Upper lobe of left lung (tissue), 6 donors: Measurements from ENCODE around the gene CCDC7. TPM values are rescaled to one million over a fixed set of nuclear protein-coding genes. Genes with fewer than 3 reads are reported as not detected.
A peak's percentile ranks its signal among the peaks of the same experiment; 100 is the strongest.

ENCODE experiments used
- ATAC-seq, 2 donors: fragments of 200-7000 bp; cut with Tn5 transposase; one replicate each; pipeline ENCODE4 v1.9.1; 2022; ENCODE audit warnings: mild to moderate bottlenecking in 2 of 2, moderate library complexity in 2 of 2; ENCODE audit not compliant: low FRiP score in 2 of 2
- DNase-seq, 2 donors: peaks; one replicate each; pipeline ENCODE4 v3.0.0-alpha.2; 2019 to 2020
- H3K27ac ChIP-seq, 4 donors: fragments of 200-600 bp; sonication (generic); one replicate each; pipeline ENCODE4 v1.5.1; 2016 to 2019
- H3K27me3 ChIP-seq, 4 donors: fragments of 200-600 bp; sonication (generic); one replicate each; pipeline ENCODE4 v1.5.1; 2017 to 2019
- H3K36me3 ChIP-seq, 4 donors: fragments of 200-600 bp; sonication (generic); one replicate each; pipeline ENCODE4 v1.5.1; 2016 to 2019
- H3K4me1 ChIP-seq, 4 donors: fragments of 200-600 bp; sonication (generic); one replicate each; pipeline ENCODE4 v1.5.1; 2018 to 2019
- H3K4me3 ChIP-seq, 4 donors: fragments of 200-600 bp; sonication (generic); one replicate each; pipeline ENCODE4 v1.5.1; 2017 to 2019; ENCODE audit warnings: mild to moderate bottlenecking in 2 of 4, moderate library complexity in 1 of 4
- H3K9me3 ChIP-seq, 4 donors: fragments of 200-600 bp; sonication (generic); one replicate each; pipeline ENCODE4 v1.5.1; 2018 to 2019
- CTCF ChIP-seq, 6 experiments: fragments of 450-650 bp in 4 of 6; fragments of 200-600 bp in 2 of 6; sonication (generic) in 2 of 6; IDR thresholded peaks; one replicate each; pipeline ENCODE4 v1.5.1; 2016 to 2019; ENCODE audit warnings: antibody characterized with exemption in 6 of 6
- EP300 ChIP-seq, 4 donors: sonication (generic); formaldehyde crosslinking; IDR thresholded peaks; one replicate each; pipeline ENCODE4 v1.5.1; 2017; ENCODE audit warnings: antibody characterized with exemption in 4 of 4, control low read depth in 2 of 4
- POLR2A ChIP-seq, 4 donors: fragments of 450-650 bp; IDR thresholded peaks; one replicate each; pipeline ENCODE4 v1.5.1; 2016 to 2017; ENCODE audit warnings: antibody characterized with exemption in 4 of 4, mild to moderate bottlenecking in 2 of 4
- POLR2AphosphoS5 ChIP-seq, 2 donors: sonication (generic); formaldehyde crosslinking; IDR thresholded peaks; one replicate each; pipeline ENCODE4 v1.5.1; 2017; ENCODE audit warnings: antibody characterized with exemption in 2 of 2
- WGBS, 2 donors: methylation state at CpG; one replicate each; pipeline ENCODE4 v1.1.5; 2017 to 2018; 5-methylcytosine and 5-hydroxymethylcytosine counted together
- total RNA-seq, 6 donors: library from RNA; depleted of rRNA in 4 of 6; stranded (reverse); fragments of >200 nt in 4 of 6; gene quantifications; one replicate each; pipeline versions ENCODE4 v1.1.0 to v1.2.1, GENCODE V29; 2016 to 2021
- donor health status: DM: no; HTN: no; CAD: no; lungs with moderate emphysema.
- donor health status: DM: no; HTN: yes; CAD: no; lungs with severe emphysema.

CCDC7 gene
- total RNA-seq, 6 donors from 2014 or later: 6.4 to 39.8 (median 18.0) TPM

GRCh38 chr10:32713560-32713959 is 267.6 kb downstream of the CCDC7 start:
- Histone ChIP-seq H3K27ac (no peak overlapping the region), H3K9me3 (peaks cover 0 to 26% (median 4%) of the 10 kb centered on the region in 4 donors)

DNA sequence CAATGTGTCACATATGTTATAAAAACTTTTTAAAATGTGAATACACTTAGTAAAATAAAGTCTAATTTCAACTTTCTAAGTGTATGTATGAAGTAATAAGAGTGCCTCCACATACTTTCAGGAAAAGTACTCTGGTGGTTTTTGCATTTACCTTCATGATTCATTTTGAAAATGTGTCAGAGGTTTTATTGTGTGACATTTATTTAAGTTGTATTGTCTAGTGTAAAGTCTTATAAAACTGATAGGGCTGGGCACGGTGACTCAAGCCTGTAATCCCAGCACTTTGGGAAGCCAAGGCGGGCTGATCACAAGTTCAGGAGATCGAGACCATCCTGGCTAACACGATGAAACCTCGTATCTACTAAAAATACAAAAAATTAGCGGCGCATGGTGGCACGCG is 285.6 kb downstream of the CCDC7 start:
- WGBS, 2 donors: 90 to 91% methylated on average over 9 of the region's 9 CpGs
- no peak for ATAC-seq
- Histone ChIP-seq H3K27ac (no peak overlapping the region), H3K27me3 (no peaks in the 10 kb centered on the region), H3K4me3 (no peak overlapping the region), H3K9me3 (no peaks in the 10 kb centered on the region), H3K36me3 (no peaks in the 10 kb centered on the region), H3K4me1 (no peaks in the 10 kb centered on the region)
- TF ChIP-seq CTCF (IDR thresholded peaks at IDR 0.05) (no peak), POLR2AphosphoS5 (IDR thresholded peaks at IDR 0.05) (no peak), POLR2A (IDR thresholded peaks at IDR 0.05) (no peak), EP300 (IDR thresholded peaks at IDR 0.05) (no peak)
- DNase-seq: no peak

More at GRCh38 chr10:32713560-32713959, 267.6 kb downstream of the CCDC7 start:
- TF ChIP-seq EP300 (IDR thresholded peaks at IDR 0.05): no peak
- no peak for TF ChIP-seq POLR2AphosphoS5 (IDR thresholded peaks at IDR 0.05)
- TF ChIP-seq POLR2A (IDR thresholded peaks at IDR 0.05): no peak
- no peak for TF ChIP-seq CTCF (IDR thresholded peaks at IDR 0.05)
- 59 to 67% methylated on average over 1 of the region's 1 CpG for WGBS, 2 donors
- no peak overlapping the region for H3K4me3 ChIP-seq
- DNase-seq (no peak), ATAC-seq (no peak)
- H3K27me3 ChIP-seq: no peaks in the 10 kb centered on the region
- H3K36me3 ChIP-seq: no peaks in the 10 kb centered on the region
- no peaks in the 10 kb centered on the region for H3K4me1 ChIP-seq

DNA sequence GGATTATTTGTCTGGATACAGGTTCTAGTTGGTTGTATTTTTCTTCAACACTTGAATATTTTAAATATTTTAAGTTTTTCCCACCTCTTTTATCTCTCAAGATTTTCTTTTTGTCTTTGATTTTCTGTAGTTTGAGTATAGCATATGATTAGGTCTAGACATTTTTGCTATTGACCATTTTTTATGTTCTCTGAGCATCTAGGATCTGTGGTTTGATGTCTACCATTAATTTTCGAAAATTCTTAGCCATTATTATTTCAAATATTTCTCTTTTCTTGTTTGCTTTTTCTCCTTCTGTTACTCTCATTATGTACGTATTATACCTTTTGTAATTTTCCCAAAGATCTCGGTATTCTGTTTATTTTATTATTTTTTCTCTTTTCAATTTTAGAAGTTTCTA is 293.0 kb downstream of the CCDC7 start:
- 93 to 95% methylated on average over 3 of the region's 3 CpGs for WGBS, 2 donors
- no peak for TF ChIP-seq CTCF (IDR thresholded peaks at IDR 0.05)
- no peak for TF ChIP-seq POLR2AphosphoS5 (IDR thresholded peaks at IDR 0.05)
- no peak for TF ChIP-seq POLR2A (IDR thresholded peaks at IDR 0.05)
- TF ChIP-seq EP300 (IDR thresholded peaks at IDR 0.05): no peak

DNA sequence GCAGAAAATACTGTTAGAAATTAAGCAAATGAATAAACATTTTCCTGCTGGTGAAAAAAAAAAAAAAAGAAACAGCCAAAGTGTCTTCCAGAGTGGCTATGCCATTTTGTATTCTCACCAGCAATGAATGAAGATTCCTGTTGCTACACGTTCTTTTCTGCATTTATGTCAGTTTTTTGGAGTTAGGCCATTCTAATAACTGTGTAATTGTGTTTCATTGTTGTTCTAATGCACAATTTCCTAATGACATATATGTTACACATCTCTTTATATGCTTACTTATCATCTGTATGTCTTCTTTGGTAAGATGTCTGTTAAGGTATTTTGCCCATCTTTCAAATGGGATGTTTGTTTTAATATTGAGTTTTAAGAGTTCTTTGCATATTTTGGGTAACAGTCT is 298.4 kb downstream of the CCDC7 start:
- H3K4me3 ChIP-seq: no peak overlapping the region
- TF ChIP-seq POLR2A (IDR thresholded peaks at IDR 0.05): no peak
- no peak for TF ChIP-seq CTCF (IDR thresholded peaks at IDR 0.05)
- TF ChIP-seq EP300 (IDR thresholded peaks at IDR 0.05): no peak
- no peak for TF ChIP-seq POLR2AphosphoS5 (IDR thresholded peaks at IDR 0.05)
- no peaks in the 10 kb centered on the region for H3K9me3 ChIP-seq
- no peaks in the 10 kb centered on the region for H3K4me1 ChIP-seq
- H3K27ac ChIP-seq: no peak overlapping the region
- H3K27me3 ChIP-seq: no peaks in the 10 kb centered on the region
- ATAC-seq: no peak
- no peak for DNase-seq
- peaks cover 0 to 11% (median 6%) of the 10 kb centered on the region in 4 donors for H3K36me3 ChIP-seq
- 77 to 78% methylated on average over 1 of the region's 1 CpG for WGBS, 2 donors

More for the DNA sequence above, 293.0 kb downstream of the CCDC7 start:
- DNase-seq: no peak
- Histone ChIP-seq H3K4me3 (no peak overlapping the region), H3K9me3 (no peaks in the 10 kb centered on the region), H3K4me1 (no peaks in the 10 kb centered on the region), H3K27me3 (no peaks in the 10 kb centered on the region), H3K27ac (no peak overlapping the region), H3K36me3 (no peaks in the 10 kb centered on the region)
- ATAC-seq: no peak

DNA sequence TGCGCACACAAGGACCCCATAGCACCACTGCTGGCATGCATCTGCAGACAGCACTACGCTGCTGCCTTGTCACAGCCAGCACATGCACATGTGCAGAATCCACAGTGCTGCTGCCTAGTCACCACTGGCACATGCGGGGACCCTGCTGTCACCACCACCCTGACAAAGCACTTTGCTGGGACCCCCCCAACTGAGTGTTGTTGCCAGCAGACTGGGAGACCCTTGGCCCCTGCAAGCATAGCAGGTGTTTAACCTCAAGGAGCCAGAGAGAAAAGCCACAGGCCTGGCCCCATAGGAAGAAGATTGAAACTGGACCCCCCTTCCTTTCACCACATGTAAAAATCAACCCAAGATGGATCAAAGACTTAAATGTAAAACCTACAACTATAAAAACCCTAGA is 300.9 kb downstream of the CCDC7 start:
- no peaks in the 10 kb centered on the region for H3K4me1 ChIP-seq
- ATAC-seq (no peak), DNase-seq (peak in 1 of 2 donors; percentile 0)
- 94 to 100% methylated on average over 1 to 3 of the region's 3 CpGs for WGBS, 2 donors
- H3K27me3 ChIP-seq: no peaks in the 10 kb centered on the region
- H3K36me3 ChIP-seq: peaks cover 0 to 11% (median 6%) of the 10 kb centered on the region in 4 donors
- H3K4me3 ChIP-seq: no peak overlapping the region
- no peaks in the 10 kb centered on the region for H3K9me3 ChIP-seq
- TF ChIP-seq CTCF (IDR thresholded peaks at IDR 0.05) (no peak), EP300 (IDR thresholded peaks at IDR 0.05) (no peak), POLR2AphosphoS5 (IDR thresholded peaks at IDR 0.05) (no peak), POLR2A (IDR thresholded peaks at IDR 0.05) (no peak)
- H3K27ac ChIP-seq: no peak overlapping the region
